HG02623 (cell line): ENCODE results near the gene IL17A.
A peak's percentile ranks its signal among the peaks of the same experiment; 100 is the strongest.
"Not testable (repeated sequence)": the region's sequence is repeated elsewhere in the genome, so short reads cannot be mapped to it uniquely, and the experiment has no call there.

ENCODE experiments used
- ATAC-seq: cut with Tn5 transposase; IDR thresholded peaks from one replicate; pipeline ENCODE4 v1.9.1; 2021; ENCODE audit warnings: moderate library complexity; ENCODE audit not compliant: unreplicated experiment

Gene IL17A

GRCh38 chr6:52162940-52163908 is 23.0 kb upstream of the IL17A start:
- ATAC-seq = no peak

GRCh38 chr6:52164319-52165094 is 21.7 kb upstream of the IL17A start:
- ATAC-seq = no peak

GRCh38 chr6:52167267-52167666 is 18.9 kb upstream of the IL17A start:
- no peak for ATAC-seq

- not testable (repeated sequence) for ATAC-seq
Observed at GRCh38 chr6:52168351-52168750, 17.8 kb upstream of the IL17A start.

- ATAC-seq = no peak
Observed at GRCh38 chr6:52174118-52174517, 12.1 kb upstream of the IL17A start.

GRCh38 chr6:52176550-52176949 is 9.6 kb upstream of the IL17A start:
- no peak for ATAC-seq

- ATAC-seq = no peak
Observed at GRCh38 chr6:52177961-52178360, 8.2 kb upstream of the IL17A start.

- peak; percentile 69 for ATAC-seq
Observed at GRCh38 chr6:52180787-52181558, 5.2 kb upstream of the IL17A start.

- ATAC-seq = no peak
Observed at GRCh38 chr6:52183131-52183713, 3.0 kb upstream of the IL17A start.

GRCh38 chr6:52186480-52186879 is 305 bp downstream of the IL17A start:
- ATAC-seq = peak; percentile 87

GRCh38 chr6:52187098-52187497 is 923 bp downstream of the IL17A start:
- no peak for ATAC-seq

GRCh38 chr6:52189974-52190373 is 3.8 kb downstream of the IL17A start:
- no peak for ATAC-seq

GRCh38 chr6:52190409-52190808 is 4.2 kb downstream of the IL17A start:
- no peak for ATAC-seq

GRCh38 chr6:52191824-52192223 is 5.6 kb downstream of the IL17A start:
- no peak for ATAC-seq

GRCh38 chr6:52195886-52196285 is 9.7 kb downstream of the IL17A start:
- no peak for ATAC-seq

GRCh38 chr6:52200088-52200487 is 13.9 kb downstream of the IL17A start:
- ATAC-seq = not testable (repeated sequence)

GRCh38 chr6:52201046-52201445 is 14.9 kb downstream of the IL17A start:
- no peak for ATAC-seq

GRCh38 chr6:52201493-52201892 is 15.3 kb downstream of the IL17A start:
- ATAC-seq = no peak

GRCh38 chr6:52207066-52207465 is 20.9 kb downstream of the IL17A start:
- ATAC-seq = no peak

GRCh38 chr6:52208612-52209011 is 22.4 kb downstream of the IL17A start:
- ATAC-seq = no peak

- ATAC-seq = peak; percentile 46
Observed at GRCh38 chr6:52209770-52210169, 23.6 kb downstream of the IL17A start.
